Pulmonary artery endothelial cell (primary cell): ENCODE results near the gene FBXO47. TPM values are rescaled to one million over a fixed set of nuclear protein-coding genes. Genes with fewer than 3 reads are reported as not detected.
"Not testable (repeated sequence)": the region's sequence is repeated elsewhere in the genome, so short reads cannot be mapped to it uniquely, and the experiment has no call there.

ENCODE experiments used
- DNase-seq: peaks from one replicate; pipeline ENCODE4 v3.0.0-alpha.2; 2011; ENCODE audit warnings: low read depth, low spot score
- total RNA-seq: library from RNA; depleted of rRNA; stranded (reverse); fragments of >200 nt; gene quantifications from 2 replicates; pipeline ENCODE4 v1.2.3, GENCODE V29; 2014

FBXO47 gene
- total RNA-seq, 1 donor from 2014 or later, result not detected

- DNase-seq, result no peak
These were observed 13.5 kb upstream of the FBXO47 start for GRCh38 chr17:38980490-38981217.

- no peak for DNase-seq
These were observed 11.0 kb upstream of the FBXO47 start for GRCh38 chr17:38978180-38978579.

- DNase-seq, result not testable (repeated sequence)
These were observed 9.0 kb upstream of the FBXO47 start for GRCh38 chr17:38976187-38976551.

- no peak for DNase-seq
These were observed 3.6 kb upstream of the FBXO47 start for GRCh38 chr17:38970804-38971203.

- no peak for DNase-seq
These were observed 2.9 kb upstream of the FBXO47 start for GRCh38 chr17:38970128-38970527.

- no peak for DNase-seq
These were observed 2.1 kb upstream of the FBXO47 start for GRCh38 chr17:38969281-38969680.

- DNase-seq, result no peak
These were observed 5.8 kb downstream of the FBXO47 start for GRCh38 chr17:38961413-38961812.

- DNase-seq, result no peak
These were observed 6.8 kb downstream of the FBXO47 start for GRCh38 chr17:38960402-38960801.

GRCh38 chr17:38959508-38959907, 7.7 kb downstream of the FBXO47 start:
- DNase-seq, result no peak

GRCh38 chr17:38958756-38959155, 8.4 kb downstream of the FBXO47 start:
- no peak for DNase-seq

- no peak for DNase-seq
These were observed 8.9 kb downstream of the FBXO47 start for GRCh38 chr17:38958326-38958725.

GRCh38 chr17:38953800-38954199, 13.4 kb downstream of the FBXO47 start:
- not testable (repeated sequence) for DNase-seq

GRCh38 chr17:38947189-38947588, 20.0 kb downstream of the FBXO47 start:
- no peak for DNase-seq

GRCh38 chr17:38943607-38944006, 23.6 kb downstream of the FBXO47 start:
- DNase-seq, result no peak

GRCh38 chr17:38942696-38943334, 24.4 kb downstream of the FBXO47 start:
- no peak for DNase-seq

GRCh38 chr17:38940404-38940803, 26.8 kb downstream of the FBXO47 start:
- DNase-seq, result no peak

GRCh38 chr17:38939987-38940386, 27.2 kb downstream of the FBXO47 start:
- no peak for DNase-seq

GRCh38 chr17:38933962-38934361, 33.2 kb downstream of the FBXO47 start:
- DNase-seq, result not testable (repeated sequence)

- DNase-seq, result not testable (repeated sequence)
These were observed 36.4 kb downstream of the FBXO47 start for GRCh38 chr17:38930782-38931181.

- no peak for DNase-seq
These were observed 40.7 kb downstream of the FBXO47 start for GRCh38 chr17:38926293-38927070.

GRCh38 chr17:38925263-38925995, 41.8 kb downstream of the FBXO47 start, which contains the start of gene LASP1NB:
TSS of gene LASP1NB (plus strand) at chr17:38925614.
- no peak for DNase-seq
